GM19468 (cell line): Measurements from ENCODE around the gene DEFB121.
"Not testable (repeated sequence)": the region's sequence is repeated elsewhere in the genome, so short reads cannot be mapped to it uniquely, and the experiment has no call there.

ENCODE experiments used
- ATAC-seq: cut with Tn5 transposase; IDR thresholded peaks from one replicate; pipeline ENCODE4 v1.9.1; 2021; ENCODE audit warnings: mild to moderate bottlenecking, moderate library complexity, moderate number of reproducible peaks; ENCODE audit not compliant: unreplicated experiment; ENCODE audit errors: extremely low read depth

Gene DEFB121

DNA sequence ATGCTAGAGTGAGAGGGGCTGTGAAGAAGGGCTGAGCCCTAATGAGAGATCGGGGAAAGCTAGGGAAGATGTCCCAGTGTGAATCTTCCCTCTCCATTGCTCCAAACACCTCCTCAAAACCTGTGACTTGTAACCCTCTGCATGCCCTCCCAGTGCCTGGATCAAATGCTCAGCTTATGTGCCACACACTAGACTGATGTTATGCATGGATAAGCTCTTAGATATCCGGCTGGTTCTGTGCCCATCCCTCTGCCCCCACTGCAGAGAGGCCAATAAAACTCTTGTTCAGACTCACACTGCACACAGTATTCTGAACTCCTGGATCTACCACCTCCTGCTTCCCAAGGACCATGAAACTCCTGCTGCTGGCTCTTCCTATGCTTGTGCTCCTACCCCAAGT, 37.7 kb downstream of the DEFB121 start, which contains the start of gene DEFB118:
TSS of gene DEFB118 (plus strand) at position 301 of the 400 bp plus-strand sequence. CDS start at position 351, 50 bp downstream.
- ATAC-seq: no peak

DNA sequence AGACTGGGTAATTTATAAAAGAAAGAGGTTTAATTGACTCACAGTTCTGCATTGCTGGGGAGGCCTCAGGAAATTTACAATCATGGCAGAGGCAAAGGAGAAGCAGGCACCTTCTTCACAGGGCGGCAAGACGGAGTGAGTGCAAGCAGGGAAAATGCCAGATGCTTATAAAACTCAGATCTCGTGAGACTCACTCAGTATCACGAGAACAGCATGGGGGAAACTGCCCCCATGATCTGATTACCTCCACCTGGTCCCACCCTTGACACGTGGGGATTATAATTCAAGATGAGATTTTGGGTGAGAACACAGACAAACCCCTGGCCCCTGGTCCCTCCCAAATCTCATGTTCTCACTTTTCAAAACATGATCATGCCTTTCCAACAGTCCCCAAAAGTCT, 41.7 kb downstream of the DEFB121 start:
- ATAC-seq: not testable (repeated sequence)

DNA sequence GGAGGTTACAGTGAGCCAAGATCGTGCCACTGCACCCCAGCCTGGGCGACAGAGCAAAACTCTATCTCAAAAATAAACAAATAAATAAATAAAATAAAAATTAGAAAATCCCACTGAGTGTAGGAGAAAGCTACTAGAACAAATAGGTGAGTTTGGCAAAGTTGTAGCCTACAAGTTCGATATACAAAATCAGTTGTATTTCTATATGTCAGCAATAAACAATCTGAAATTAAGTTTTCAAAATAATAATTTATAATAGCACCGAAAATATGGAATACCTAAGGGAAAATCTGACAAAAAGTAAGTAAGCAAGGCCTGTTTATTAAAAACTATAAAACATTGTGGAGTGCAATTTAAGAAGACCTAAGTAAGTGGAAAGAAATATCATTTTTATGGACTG, 42.7 kb downstream of the DEFB121 start:
- no peak for ATAC-seq

DNA sequence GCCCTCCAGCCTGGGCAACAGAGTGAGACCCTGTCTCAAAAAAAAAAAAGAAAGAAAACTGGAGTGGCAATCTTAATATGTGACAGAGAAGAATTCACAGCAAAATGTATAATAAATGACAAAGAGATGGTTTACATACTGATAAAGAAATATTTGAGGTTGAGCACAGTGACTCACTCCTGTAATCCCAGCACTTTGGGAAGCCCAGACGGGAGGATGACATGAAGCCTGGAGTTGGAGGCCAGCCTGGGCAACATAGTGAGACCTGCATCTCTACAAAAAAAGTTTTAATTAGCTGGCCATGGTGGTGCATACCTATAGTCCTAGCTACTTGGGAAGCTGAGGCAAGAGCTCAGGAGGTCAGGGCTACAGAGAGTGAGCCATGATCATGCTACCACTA, 50.0 kb downstream of the DEFB121 start:
- ATAC-seq: no peak
